ENCODE data around the gene SEPHS2.

The SEPHS2 gene

DNA sequence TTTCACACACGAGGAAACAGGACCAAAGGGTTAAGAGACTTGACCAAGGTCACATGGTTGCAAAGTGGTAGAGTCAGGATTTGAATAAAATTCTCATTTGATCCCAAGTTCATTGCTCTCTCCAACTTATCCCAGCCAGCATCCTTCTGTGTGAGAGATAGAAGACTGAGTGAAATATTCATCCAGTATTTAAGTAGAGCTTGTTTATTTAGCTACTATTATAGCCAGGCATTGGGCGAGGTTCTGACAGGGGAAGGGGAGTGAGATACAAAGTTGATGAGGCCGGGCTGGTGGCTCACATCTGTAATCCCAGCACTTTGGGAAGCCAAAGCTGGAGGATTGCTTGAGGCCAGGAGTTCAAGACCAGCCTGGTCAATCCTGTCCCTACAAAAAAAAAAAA, 31.3 kb upstream of the SEPHS2 start:
- no peak overlapping the region for H3K4me3 ChIP-seq (ENCODE audit: low read length)
- DNase-seq (ENCODE audit: low read depth), result no peak
- TF ChIP-seq, protein P1, sequence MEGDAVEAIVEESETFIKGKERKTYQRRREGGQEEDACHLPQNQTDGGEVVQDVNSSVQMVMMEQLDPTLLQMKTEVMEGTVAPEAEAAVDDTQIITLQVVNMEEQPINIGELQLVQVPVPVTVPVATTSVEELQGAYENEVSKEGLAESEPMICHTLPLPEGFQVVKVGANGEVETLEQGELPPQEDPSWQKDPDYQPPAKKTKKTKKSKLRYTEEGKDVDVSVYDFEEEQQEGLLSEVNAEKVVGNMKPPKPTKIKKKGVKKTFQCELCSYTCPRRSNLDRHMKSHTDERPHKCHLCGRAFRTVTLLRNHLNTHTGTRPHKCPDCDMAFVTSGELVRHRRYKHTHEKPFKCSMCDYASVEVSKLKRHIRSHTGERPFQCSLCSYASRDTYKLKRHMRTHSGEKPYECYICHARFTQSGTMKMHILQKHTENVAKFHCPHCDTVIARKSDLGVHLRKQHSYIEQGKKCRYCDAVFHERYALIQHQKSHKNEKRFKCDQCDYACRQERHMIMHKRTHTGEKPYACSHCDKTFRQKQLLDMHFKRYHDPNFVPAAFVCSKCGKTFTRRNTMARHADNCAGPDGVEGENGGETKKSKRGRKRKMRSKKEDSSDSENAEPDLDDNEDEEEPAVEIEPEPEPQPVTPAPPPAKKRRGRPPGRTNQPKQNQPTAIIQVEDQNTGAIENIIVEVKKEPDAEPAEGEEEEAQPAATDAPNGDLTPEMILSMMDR (IDR thresholded peaks at IDR 0.05; ENCODE audit: insufficient read depth, low read depth, low read length, missing control alignments), result no peak

DNA sequence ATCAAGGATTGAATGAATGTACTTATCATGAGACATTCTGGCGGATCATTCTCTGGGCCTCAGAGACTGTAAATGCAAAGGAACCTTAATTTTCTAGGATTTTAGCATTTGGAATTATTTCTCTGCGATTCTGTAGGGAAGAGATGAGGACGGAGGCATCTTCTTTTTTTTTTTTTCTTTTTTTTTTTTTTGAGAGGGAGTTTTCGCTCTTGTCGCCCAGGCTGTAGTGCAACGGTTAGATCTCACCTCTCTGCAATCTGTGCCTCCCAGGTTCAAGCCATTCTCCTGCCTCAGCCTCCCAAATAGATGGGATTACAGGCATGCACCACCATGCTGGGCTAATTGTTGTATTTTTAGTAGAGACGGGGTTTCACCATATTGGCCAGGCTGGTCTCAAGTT, 29.0 kb upstream of the SEPHS2 start:
- DNase-seq (ENCODE audit: low read depth), result no peak
- TF ChIP-seq, protein P1 (IDR thresholded peaks at IDR 0.05; ENCODE audit: insufficient read depth, low read depth, low read length, missing control alignments), result no peak
- H3K4me3 ChIP-seq (ENCODE audit: low read length), result no peak overlapping the region

DNA sequence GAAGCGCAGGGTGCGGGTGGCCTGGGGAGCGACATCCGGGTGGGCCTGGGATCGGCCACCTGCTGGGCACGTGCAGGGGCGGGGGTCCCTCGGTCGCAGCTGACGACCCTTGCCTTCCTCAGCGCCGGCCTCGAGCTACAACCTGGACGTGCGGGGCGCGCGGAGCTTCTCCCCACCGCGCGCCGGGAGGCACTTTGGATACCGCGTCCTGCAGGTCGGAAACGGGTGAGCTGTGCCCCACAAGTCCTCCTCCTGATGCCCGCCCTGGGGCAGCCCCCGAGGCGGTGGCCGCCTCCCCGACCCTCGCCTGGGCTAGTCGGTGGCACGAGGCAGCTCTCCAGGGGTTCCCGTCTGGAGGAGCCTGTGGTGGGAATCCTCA, 28.4 kb upstream of the SEPHS2 start:
- H3K4me3 ChIP-seq (ENCODE audit: low read length), result no peak overlapping the region
- TF ChIP-seq, protein P1 (IDR thresholded peaks at IDR 0.05; ENCODE audit: insufficient read depth, low read depth, low read length, missing control alignments), result no peak
- DNase-seq (ENCODE audit: low read depth), result no peak

DNA sequence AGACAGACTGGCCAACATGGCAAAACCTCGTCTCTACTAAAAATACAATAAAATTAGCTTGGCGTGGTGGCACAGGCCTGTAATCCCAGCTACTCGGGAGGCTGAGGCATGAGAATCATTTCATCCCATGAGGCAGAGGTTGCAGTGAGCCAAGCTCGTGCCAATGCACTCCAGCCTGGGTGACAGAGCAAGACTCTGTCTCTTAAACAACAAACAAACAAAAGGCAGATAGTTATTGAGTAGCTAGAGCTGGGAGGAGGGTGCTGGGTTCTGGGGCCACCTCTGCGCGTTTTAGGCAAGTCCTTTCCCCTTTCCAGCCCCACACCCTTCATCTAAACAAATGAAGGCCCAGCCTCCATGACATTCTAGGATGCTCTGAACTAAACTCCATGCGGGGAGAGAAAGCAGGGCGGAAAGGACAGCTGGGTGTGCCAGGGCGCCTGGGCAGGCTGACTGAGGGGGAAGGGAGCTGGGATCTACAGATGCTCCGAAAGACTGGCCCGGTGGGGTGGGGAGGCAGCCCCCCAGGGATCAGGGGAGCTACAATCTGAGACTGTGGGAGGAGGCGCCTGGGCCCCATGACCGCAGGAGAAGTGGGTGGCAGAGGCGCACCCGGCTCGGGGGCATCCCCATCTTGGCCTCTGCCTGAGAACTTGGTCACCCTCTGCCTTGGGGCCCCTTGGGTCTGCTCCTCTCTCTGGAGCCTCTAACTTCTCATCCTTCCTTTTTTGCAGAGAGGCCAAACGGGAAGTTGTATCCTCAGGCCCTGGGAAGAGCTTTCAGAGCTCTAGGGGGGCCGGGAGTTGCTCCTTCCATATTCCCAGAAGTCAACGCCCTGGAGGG, 27.8 kb upstream of the SEPHS2 start:
- no peak overlapping the region for H3K4me3 ChIP-seq (ENCODE audit: low read length)
- no peak for DNase-seq (ENCODE audit: low read depth)
- TF ChIP-seq, protein P1 (IDR thresholded peaks at IDR 0.05; ENCODE audit: insufficient read depth, low read depth, low read length, missing control alignments), result no peak

DNA sequence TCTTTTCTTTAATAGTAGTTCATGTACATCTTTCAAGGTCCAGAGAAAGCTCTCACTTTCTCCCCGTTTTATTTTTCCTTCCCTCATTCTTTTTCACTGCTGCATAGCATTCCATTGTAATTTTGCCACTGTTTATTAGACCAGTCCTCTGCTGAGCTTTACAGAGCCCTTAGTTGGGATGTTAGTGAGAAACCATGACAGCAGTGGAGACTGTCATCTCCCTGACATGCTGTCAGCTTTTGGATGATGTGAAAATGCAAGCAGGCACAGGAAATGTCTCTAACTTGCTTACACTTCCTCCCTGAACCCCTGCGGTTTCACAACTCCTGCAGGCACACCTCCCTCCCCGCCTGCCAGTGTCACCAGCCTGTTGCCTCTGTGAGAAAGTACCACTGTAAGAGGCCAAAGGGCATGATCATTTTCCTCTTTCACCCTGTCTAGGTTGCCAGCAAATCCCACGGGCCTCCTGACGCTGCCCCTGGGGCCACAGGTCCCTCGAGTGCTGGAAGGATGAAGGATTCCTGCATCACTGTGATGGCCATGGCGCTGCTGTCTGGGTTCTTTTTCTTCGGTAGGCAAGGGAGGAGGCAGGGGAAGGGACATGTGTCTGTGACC, 26.8 kb upstream of the SEPHS2 start, which contains the start of gene ITGAL:
Gene ITGAL (plus strand): TSS at position 415 of the 615 bp plus-strand sequence. CDS start 96 bp downstream, at position 511.
- TF ChIP-seq, protein P1 (IDR thresholded peaks at IDR 0.05; ENCODE audit: insufficient read depth, low read depth, low read length, missing control alignments), result no peak
- no peak within 1 kb of the TSS for H3K4me3 ChIP-seq (ENCODE audit: low read length)
- DNase-seq (ENCODE audit: low read depth), result peak; percentile 15

DNA sequence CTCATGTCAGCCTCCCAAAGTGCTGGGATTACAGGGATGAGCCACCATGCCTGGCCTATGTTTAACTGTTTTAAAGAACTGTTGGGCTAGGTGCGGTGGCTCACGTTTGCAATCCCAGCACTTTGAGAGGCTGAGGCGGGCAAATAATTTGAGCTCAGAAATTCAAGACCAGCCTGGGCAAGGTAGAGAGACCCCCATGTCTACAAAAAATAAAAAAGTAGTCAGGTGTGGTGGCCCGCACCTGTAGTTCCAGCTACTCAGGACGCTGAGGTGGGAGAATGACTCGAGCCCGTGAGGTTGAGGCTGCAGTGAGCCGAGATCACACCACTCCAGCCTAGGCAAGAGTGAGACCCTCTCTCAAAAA, 24.9 kb upstream of the SEPHS2 start:
- H3K4me3 ChIP-seq (ENCODE audit: low read length), result no peak overlapping the region
- no peak for DNase-seq (ENCODE audit: low read depth)
- TF ChIP-seq, protein P1 (IDR thresholded peaks at IDR 0.05; ENCODE audit: insufficient read depth, low read depth, low read length, missing control alignments), result no peak

All from epithelial cell of esophagus (primary cell).